Activated CD4-positive, alpha-beta T cell treated with anti-CD3 and anti-CD28 coated beads, Interleukin-10, Interleukin-2, amounts not matched to agents 100 ng/mL and 50 ng/mL, durations not matched to agents 16 hours and 8 hours (primary cell): ENCODE data around the gene KRT4.
"Not testable (repeated sequence)": the region's sequence is repeated elsewhere in the genome, so short reads cannot be mapped to it uniquely, and the experiment has no call there.

Experiments
- DNase-seq: peaks from one replicate; pipeline ENCODE4 v3.0.0-alpha.2; 2020

KRT4 gene

DNA sequence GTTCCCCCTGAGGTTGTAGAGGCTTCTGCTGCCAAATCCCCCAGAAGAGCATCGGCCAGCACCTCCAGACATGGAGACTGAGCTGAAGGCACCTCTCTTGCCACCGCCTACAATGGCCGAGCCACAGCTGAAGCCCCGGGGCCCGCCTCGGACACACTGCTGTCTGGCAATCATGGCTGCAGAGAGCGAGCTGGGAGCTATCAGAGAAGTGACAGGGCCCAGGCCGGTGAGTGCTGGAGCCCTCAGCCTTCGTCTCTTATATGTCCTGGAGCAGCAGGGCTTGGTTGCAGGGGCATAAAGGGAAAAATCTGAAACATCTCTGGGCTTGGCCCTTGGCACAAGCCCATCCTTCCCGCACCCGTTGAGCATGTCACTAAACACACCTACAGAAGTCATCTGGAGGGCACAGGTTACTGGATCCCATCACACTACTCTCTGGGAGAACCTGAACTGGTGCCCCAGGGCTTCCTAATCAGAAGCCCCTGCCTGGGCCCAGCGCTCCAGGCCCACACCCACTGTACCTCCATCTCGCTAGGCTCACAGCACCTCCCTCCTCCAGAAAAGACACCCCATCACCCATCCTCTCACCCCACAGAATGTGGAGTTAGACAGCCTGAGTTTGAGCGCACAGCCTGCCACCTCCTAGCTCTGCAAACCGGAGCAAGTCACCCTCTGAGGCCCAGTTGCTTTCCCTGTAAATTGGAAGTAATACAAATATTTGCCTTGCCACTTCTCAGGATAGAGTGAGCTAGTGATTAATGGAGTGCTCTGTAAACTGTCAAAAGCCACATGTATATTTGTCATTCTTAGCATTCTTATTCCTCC is at the start of gene KRT4:
TSS of gene KRT4 (minus strand) at position 232 of the 825 bp plus-strand sequence. CDS start at position 174, 58 bp downstream.
- DNase-seq, result no peak

DNA sequence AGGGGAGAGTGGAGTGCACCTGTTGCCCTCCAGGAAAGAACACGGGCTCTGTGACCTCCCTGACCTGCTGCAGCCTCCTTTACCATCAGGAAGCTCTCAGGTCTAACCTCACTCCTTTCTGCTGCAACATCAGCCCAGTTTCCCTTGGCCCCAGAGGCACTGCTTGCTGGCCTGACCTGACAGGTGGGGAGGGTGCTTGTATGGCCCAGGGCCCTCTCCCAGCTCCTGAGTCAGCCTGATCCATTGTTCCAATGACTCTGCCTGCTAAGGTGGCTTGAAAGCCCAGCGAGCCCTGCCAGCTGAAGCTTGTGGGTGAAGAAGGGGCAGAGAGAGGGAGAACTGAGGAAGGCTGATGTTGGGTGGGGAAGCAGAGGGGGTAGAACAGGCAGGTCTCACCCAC is 48.1 kb upstream of the KRT4 start:
- DNase-seq, result no peak

DNA sequence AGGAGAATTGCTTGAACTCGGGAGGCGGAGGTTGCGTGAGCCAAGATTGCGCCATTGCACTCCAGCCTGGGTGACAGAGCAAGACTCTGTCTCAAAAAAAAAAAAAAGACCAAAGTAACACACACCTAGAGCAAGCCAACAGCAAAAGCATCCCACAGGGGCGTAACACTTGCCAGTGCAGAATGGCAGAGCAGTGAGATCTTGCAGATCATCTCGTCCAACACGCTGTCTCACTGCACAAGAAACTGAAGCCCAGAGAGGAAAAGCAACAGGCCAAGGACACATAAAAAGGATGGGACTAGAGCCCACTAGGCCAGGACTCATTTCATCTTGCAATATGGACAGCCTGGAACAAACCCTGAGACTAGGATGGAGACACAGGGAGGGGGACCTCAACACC is 47.6 kb upstream of the KRT4 start:
- DNase-seq, result no peak

DNA sequence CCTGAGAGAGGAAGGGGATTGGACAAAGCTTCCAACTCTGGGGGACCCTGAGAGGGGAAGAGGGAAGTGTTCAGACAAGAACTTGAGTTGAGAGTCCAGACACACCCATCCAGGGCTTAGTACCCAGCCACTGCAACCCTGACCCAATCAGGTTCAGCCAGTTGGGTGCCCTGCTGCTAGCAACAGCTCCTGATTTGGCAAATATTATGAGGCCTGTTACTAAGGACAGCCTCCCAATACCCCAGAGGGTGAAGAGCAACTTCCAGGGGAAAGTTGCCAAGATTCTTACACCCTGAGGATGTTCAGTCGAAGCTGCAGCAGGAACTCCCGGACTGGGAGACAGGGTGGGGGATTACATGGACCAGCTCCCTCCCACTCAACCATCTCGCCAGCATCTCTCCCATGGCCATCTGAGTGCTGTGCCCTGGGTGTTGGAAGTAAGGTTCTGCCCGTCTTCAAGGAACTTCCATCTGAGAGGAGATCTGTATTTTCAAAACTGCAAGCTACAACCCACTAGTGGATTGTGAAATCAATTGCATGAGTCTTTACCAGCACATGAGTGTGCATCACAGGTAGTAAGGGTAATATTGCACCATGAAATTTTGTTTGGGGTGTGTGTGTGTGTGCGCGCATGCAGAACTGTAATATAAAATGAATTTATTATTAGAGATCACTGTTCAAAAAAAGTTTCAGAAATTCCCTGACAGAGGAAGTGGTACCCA is 46.3 kb upstream of the KRT4 start:
- no peak for DNase-seq

DNA sequence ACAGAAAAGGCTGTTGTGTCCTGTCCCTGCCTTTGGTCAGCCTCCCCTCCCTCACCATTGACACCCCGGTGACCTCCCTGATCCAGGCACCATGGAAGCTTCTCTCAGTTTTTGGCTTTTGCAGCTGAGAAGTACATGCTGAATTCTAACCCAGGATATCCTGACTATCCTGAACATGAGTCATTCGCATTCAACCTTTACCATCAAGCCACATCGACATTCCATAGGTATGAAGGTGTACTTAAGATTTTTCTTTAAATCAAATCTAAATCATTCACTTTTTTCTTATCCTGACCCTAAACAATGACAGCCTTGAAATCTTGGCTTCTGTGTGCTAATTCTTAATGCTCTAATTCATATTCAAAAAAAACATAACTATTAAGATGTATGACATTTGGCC is 43.6 kb upstream of the KRT4 start:
- no peak for DNase-seq

DNA sequence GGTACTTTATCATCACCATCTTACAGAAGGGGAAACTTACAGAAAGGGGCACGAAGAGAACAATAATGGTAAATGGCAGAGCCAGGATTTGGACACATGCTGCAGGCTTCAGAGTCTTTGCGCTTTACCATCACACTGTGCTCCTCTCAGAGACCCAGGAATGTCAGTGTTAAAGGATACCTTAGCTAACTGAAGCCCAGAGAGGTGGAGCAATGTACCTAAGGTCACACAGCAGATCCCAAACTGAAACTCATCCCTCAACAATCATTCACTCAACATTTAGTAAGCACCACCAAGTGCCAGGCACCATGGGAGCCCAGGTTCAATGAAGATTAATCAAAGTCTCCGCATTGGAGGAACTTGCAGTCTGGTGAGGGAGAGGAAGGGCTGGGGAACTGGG is 42.9 kb upstream of the KRT4 start:
- DNase-seq, result no peak

DNA sequence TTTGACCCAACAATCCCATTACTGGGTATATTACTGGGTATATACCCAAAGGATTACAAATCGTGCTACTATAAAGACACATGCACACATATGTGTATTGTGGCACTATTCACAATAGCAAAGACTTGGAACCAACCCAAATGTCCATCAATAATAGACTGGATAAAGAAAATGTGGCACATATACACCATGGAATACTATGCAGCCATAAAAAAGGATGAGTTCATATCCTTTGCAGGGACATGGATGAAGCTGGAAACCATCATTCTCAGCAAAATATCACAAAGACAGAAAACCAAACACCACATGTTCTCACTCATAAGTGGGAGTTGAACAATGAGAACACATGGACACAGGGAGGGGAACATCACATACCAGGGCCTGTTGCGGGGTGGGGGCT is 42.2 kb upstream of the KRT4 start:
- DNase-seq, result not testable (repeated sequence)

DNA sequence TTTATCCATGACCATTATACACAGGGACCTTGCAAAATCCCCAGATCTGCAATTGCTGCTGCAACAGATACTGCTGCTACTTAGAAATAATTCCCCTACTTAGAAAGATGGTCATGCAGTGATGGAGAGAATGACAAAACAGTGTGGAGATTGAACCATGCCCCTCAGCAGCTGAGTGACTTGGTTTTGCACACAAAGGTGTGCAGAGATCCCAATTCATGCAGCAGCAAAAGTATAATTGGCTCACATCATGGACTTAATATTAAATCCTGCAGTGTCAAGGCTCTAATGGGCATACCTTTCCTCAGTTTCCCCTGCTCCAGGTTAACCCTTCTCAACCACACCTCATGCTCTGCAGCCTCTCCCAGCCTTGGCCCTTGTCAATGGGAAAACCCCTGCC is 37.9 kb upstream of the KRT4 start:
- DNase-seq, result no peak

DNA sequence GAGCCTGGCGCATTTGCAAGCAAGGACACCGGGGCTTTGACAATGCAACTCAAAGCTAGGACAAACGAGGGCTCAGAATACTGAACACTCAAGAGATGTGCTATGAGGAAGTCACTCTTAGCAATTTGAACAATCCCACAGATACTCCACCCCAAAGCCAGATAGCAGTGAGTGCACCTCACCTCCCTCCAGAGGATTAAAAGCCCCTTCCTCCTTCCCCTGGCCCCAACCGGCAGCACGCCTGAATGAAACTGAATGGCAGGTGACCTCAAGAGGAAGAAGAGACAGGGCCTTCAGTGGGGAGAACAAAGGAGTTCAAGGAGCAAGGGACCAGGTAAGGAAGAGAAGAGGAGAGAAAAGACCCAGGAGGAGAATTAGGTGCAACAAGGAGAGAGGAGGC is 36.8 kb upstream of the KRT4 start:
- DNase-seq, result no peak

DNA sequence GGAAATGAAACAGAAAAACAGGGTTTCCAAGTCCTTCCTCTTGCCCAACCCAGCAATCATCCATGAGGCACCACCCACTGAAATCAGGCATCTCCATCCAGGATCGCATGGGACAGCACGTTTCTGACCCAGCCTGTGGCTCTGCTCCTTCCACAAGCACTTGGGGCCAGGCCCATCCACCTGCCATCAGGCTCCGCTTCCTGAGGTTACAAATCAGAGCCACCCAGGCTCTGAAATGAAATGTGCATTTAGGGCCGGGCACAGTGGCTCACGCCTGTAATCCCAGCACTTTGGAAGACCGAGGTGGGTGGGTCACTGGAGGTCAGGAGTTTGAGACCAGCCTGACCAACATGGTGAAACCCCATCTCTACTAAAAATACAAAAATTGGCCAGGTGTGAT is 35.6 kb upstream of the KRT4 start:
- DNase-seq, result no peak

DNA sequence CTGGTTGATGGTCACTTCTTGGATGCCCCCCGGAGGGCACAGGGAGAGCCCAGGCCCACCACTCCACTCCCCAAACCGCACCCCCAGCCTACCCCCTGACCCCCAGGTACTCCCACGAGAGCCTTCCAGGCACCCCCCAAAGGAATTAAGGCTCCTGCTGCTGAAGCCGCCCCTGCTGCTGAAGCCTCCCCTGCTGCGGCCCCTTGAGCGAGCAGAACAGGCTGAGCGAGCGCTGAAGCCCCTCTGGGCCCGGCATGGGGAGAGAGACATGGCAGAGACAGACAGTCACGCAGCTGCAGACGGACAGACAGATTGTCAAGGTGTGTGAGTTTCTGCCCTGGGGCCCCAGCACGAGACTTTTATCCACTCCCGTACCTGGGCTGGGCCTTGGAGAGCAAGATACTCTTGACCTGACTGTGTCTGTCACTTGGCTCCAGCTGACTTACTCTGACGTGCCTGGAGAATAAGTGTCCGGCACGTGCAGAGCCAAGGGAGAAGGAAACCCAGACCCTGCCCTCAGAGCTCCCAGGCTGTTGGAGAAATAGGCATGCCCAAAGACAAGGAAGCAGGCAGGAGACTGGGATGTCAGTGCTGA is 34.8 kb upstream of the KRT4 start, which contains the start of gene KRT78:
TSS of gene KRT78 (minus strand) at position 334 of the 595 bp plus-strand sequence. CDS start at position 270, 64 bp downstream.
- DNase-seq, result no peak

DNA sequence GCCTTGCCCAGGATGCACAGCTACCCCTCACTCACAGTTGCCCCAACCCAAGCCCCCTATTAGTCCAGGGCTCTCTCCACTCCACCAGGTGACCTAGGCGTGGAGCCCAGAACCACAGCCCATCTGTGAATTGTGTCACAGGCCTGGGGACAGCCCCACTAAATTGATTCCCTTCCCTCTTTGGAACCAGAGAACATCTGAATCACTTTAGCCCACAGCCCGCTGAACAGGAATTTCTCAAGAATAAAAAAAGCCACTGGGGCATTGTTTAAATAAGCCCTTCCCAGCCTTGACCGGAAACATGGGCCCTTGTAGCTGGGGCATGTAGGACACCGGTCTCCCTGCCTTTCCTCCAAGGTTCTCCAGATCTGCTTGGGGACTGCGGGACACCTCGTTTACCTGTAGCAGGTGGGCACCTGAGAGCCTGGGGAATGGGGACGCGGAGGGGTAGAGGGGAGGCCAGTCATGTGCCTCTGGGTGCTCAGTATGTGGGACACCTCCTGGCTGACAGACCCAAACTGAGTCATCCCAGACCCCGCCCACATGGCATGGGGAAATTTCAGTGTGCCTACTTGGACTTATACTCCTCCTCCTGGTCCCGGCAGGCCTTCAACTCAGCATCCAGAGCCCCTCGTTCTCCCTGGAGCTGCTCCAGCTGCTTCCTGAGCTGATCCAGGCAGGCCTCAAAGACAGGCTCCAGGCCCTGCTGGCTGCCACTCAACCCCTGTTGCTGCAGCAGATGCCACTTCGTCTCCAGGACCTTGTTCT is 33.6 kb upstream of the KRT4 start:
- no peak for DNase-seq

DNA sequence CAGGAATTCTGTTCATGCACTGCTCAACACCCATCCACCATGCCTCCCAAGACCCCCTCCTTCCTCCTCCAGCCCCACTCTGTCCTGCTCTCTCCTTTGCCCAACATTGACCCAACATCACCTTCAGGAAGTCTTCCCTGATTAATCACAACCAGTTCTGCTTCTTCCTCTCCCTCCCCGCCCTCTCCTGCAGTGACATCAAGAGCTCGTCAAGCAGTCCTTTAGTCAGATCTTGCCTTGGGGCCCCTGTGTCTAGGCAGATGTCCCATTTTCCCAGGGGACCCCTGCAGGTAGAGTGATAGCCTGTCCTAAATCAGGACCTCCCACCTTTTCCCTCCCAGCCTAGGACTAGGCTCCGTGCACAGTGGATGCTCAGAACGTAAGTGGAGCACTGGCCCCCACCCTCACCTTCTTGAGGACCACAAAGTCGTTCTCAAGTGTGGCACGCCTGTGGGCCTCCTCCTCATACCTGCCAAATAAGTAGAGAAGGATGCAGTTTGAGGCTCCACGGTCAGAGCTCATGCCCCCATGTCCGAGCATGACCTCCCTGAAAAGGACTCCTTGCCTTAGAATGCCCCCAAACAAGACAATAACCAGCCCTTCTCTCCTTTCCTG is 32.5 kb upstream of the KRT4 start:
- no peak for DNase-seq

DNA sequence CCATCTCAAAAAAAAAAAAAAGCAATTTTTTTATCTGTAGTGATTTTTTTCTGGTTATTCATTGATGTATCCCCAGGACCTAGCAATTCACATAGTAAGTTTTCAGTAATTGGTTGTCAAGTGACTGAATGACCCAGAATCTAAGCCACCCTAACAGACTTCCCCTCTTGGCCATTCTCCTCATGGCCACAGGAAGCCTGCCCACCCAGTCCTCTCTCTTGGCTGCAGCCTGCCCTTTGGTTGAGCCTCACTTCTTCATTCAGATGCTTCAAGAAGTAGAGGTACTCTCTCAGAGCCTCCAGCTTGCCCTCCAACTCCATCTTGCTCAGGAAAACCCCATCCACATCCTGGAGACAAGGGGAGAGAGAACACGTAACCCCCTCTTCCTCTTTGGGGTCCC is 32.0 kb upstream of the KRT4 start:
- DNase-seq, result no peak

DNA sequence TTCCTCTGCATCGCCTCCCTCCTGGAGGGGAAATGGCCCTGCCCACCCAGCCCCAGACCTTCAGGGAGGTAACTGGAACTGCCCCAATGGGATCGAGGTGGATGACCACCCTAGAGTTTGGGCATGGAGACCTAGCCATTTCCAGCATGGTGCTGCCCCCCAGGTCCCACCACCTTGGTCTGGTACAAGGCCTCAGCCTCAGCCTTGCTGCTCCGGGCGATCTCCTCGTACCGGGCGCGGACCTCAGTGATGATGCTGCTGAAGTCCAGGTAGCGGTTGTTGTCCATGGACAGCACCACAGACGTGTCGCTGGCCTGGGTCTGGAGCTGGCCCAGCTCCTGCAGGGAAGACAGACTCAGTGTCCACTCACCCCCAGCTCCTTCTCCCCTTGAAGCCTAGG is 30.5 kb upstream of the KRT4 start:
- DNase-seq, result no peak

DNA sequence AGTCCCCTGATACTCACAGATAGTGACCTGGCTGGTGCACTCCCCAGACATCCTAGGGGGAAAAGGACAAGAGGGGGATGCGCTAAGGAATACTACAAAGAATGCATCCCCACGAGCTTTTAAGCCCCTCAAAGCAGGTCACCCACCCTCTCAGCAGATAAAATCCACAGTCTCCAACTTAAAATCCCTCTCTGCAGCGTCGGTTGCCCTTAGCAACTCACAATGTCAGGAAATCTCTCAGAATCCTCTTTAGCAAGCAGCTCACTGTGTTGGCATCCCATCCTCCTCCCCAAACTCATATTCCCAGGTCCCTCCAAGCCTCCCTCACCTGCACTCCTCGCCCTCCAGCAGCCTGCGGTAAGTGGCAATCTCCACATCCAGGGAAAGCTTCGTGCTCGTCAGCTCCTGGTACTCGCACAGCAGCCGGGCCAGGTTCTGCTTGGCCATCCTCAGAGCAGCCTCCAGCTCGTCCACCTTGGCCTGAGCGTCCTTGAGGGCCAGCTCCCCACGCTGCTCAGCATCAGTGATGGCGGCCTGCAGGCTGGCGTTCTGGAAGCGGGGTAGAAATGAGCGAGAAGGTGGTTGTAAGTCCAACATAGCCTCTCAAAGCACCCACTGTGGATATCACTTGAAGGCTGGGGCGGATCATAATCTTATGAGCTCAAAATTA is 25.7 kb upstream of the KRT4 start:
- DNase-seq, result no peak

DNA sequence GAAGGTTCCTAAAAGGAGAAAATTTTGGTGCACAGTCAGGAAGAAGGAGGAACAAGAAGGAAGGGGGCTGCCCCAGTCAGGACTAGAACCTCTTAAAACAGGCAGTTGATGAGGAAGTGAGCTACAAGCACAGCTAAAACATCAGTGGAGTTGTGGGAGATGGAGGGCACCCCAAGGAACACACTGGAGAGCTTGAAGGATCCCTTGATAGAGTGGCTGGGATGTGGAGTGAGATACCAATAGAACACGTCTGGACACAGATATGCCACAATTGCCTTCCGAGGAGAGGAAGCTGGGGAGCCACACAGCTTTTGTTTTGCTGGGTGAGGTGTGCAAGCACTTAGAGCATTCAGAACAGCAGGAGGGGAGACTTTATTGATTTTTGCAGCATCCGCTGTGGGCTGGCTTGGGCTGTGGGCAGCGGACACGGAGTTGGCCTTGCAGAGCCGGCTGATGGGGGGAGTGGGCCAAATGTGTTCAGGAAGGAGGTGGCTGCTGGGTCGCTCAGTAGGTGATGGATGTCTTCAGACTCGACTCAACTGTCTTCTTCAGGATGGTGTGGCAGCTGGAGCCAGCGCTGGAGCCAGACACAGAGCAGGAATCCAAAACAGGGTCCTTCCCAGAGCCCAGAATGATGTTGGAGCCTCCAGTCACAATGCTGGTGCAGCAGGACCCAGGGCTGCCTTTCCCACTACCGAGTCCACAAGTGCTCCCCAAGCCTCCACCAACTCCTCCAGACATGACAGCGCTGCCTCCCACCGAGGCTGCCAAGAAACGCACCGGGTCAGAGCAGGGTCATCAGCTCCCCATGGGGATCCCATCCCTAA is 24.9 kb upstream of the KRT4 start:
- no peak for DNase-seq

DNA sequence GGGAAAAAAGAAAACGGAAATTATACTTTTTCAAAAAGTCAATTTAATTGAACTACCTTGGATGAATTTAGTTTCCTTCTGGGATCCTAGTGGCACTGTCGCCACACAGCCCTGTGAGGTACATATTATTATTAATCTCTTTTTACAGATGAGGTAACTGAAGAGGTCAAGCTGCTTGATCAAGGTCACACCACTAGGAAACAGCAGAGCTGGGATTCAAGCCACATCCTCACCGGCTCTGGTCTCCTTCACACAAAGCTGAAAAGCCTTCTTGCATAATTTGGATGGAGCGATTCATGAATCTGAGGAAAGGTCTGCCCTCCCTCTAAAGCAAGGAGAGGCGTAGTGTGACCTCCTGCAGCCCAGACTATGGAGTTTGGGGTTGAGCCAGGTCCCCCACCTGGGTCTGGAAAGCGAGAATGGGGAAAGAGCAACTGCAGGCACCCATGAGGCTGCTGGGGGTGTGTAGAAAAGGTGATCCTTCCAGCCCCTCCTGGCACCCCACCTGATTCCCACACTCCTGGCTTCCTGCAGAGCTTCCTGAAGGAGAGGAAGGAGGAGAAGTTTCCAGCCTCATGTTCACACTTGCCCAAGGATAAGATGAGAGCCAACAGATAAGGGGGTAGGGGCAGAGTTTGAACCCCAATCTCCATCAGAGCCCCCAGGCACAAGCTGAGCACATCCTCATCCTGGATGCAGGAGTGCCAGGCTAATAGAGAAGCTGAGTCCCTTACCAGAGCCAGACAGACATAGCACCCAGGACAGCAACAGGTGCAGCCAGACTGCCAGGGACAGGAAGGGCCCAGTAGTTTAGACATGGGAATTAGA is 24.1 kb upstream of the KRT4 start:
- DNase-seq, result no peak

DNA sequence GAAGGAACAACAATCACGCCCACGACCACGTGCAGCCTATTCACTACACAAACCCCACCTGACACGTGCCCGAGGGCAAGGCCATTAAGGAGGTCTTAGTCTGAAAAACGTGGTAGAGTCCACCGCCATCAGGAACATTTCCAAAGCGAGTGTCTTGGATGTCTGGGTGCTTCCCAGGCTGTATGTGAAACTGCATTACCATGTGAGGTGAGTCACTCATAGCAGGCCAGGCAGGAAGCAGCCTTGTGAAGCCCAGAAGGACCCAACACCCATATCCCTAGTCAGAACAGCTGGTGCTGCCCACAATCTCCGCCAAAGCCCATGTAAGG is 23.5 kb upstream of the KRT4 start:
- DNase-seq, result peak; percentile 15
